ENCODE data around the gene MLH1. TPM values are rescaled to one million over a fixed set of nuclear protein-coding genes. Genes with fewer than 3 reads are reported as not detected.

MLH1 gene
- total and polyA plus RNA-seq, 2 donors from 2014 or later: 22.9 to 29.2 TPM

GRCh38 chr3:37032961-37033360 lies 39.6 kb downstream of the MLH1 start:
- Histone ChIP-seq H3K27ac (ENCODE audit: low read depth in 2 of 2, low read length in 2 of 2) (no peak overlapping the region), H3K4me3 (ENCODE audit: low read length in 3 of 3) (no peak overlapping the region), H3K36me3 (ENCODE audit: control insufficient read depth in 2 of 3, insufficient read depth in 3 of 3, low read length in 3 of 3) (peaks cover 9 to 24% (median 18%) of the 10 kb centered on the region in 3 donors), H3K27me3 (ENCODE audit: control insufficient read depth, insufficient read depth, low read length) (no peaks in the 10 kb centered on the region), H3K9me3 (ENCODE audit: control insufficient read depth in 2 of 3, insufficient read depth in 1 of 3, low read length in 3 of 3) (peaks cover 2 to 10% (median 2%) of the 10 kb centered on the region in 3 donors), H3K9ac (ENCODE audit: low read length in 3 of 3) (no peak overlapping the region), H3K4me1 (ENCODE audit: control insufficient read depth in 2 of 3, insufficient read depth in 2 of 3, low read depth in 1 of 3, low read length in 3 of 3) (no peaks in the 10 kb centered on the region)
- no peak for TF ChIP-seq CTCF (IDR thresholded peaks at IDR 0.05; ENCODE audit: borderline replicate concordance, extremely low read depth, insufficient read depth)
- intact Hi-C loops (cut with DNase I): no loop called here
- FAIRE-seq (no peak), DNase-seq (no peak)

GRCh38 chr3:37037352-37037751 lies 44.0 kb downstream of the MLH1 start:
- H3K36me3 ChIP-seq (ENCODE audit: control insufficient read depth in 2 of 3, insufficient read depth in 3 of 3, low read length in 3 of 3): peaks cover 14 to 19% (median 19%) of the 10 kb centered on the region in 3 donors
- no peaks in the 10 kb centered on the region for H3K4me1 ChIP-seq (ENCODE audit: control insufficient read depth in 2 of 3, insufficient read depth in 2 of 3, low read depth in 1 of 3, low read length in 3 of 3)
- FAIRE-seq (no peak), DNase-seq (no peak)
- no peaks in the 10 kb centered on the region for H3K27me3 ChIP-seq (ENCODE audit: control insufficient read depth, insufficient read depth, low read length)
- H3K4me3 ChIP-seq (ENCODE audit: low read length in 3 of 3): no peak overlapping the region
- H3K9me3 ChIP-seq (ENCODE audit: control insufficient read depth in 2 of 3, insufficient read depth in 1 of 3, low read length in 3 of 3): peaks cover 2 to 10% (median 2%) of the 10 kb centered on the region in 3 donors
- no peak for TF ChIP-seq CTCF (IDR thresholded peaks at IDR 0.05; ENCODE audit: borderline replicate concordance, extremely low read depth, insufficient read depth)
- intact Hi-C loops (cut with DNase I): no loop called here
- H3K27ac ChIP-seq (ENCODE audit: low read depth in 2 of 2, low read length in 2 of 2): no peak overlapping the region
- no peak overlapping the region for H3K9ac ChIP-seq (ENCODE audit: low read length in 3 of 3)

GRCh38 chr3:37039161-37039846 lies 46.0 kb downstream of the MLH1 start:
- Histone ChIP-seq H3K27ac (ENCODE audit: low read depth in 2 of 2, low read length in 2 of 2) (no peak overlapping the region), H3K4me1 (ENCODE audit: control insufficient read depth in 2 of 3, insufficient read depth in 2 of 3, low read depth in 1 of 3, low read length in 3 of 3) (no peaks in the 10 kb centered on the region), H3K9ac (ENCODE audit: low read length in 3 of 3) (no peak overlapping the region), H3K27me3 (ENCODE audit: control insufficient read depth, insufficient read depth, low read length) (no peaks in the 10 kb centered on the region), H3K36me3 (ENCODE audit: control insufficient read depth in 2 of 3, insufficient read depth in 3 of 3, low read length in 3 of 3) (peaks cover 14 to 19% (median 16%) of the 10 kb centered on the region in 3 donors), H3K9me3 (ENCODE audit: control insufficient read depth in 2 of 3, insufficient read depth in 1 of 3, low read length in 3 of 3) (peaks cover 2 to 10% (median 2%) of the 10 kb centered on the region in 3 donors), H3K4me3 (ENCODE audit: low read length in 3 of 3) (no peak overlapping the region)
- TF ChIP-seq CTCF (IDR thresholded peaks at IDR 0.05; ENCODE audit: borderline replicate concordance, extremely low read depth, insufficient read depth): no peak
- FAIRE-seq: no peak
- intact Hi-C loops (cut with DNase I): no loop called here
- DNase-seq: no peak

Data from kidney (tissue), 14 donors.